HG02884 (cell line): Measurements from ENCODE around the gene TBPL2.
A peak's percentile ranks its signal among the peaks of the same experiment; 100 is the strongest.
"Not testable (repeated sequence)": the region's sequence is repeated elsewhere in the genome, so short reads cannot be mapped to it uniquely, and the experiment has no call there.

Experiments
- ATAC-seq: cut with Tn5 transposase; IDR thresholded peaks from one replicate; pipeline ENCODE4 v1.9.1; 2021; ENCODE audit warnings: mild to moderate bottlenecking, moderate library complexity; ENCODE audit not compliant: unreplicated experiment

TBPL2 gene

GRCh38 chr14:55446127-55446736, 5.8 kb upstream of the TBPL2 start:
- peak; percentile 47 for ATAC-seq

- no peak for ATAC-seq
Observed at GRCh38 chr14:55441286-55441685, 870 bp upstream of the TBPL2 start.

- no peak for ATAC-seq
Observed at GRCh38 chr14:55438066-55438683, 2.2 kb downstream of the TBPL2 start.

- no peak for ATAC-seq
Observed at GRCh38 chr14:55436931-55437330, 3.5 kb downstream of the TBPL2 start.

GRCh38 chr14:55436519-55436918, 3.9 kb downstream of the TBPL2 start:
- no peak for ATAC-seq

GRCh38 chr14:55434805-55435174, 5.6 kb downstream of the TBPL2 start:
- no peak for ATAC-seq

GRCh38 chr14:55433880-55434804, 6.3 kb downstream of the TBPL2 start:
- ATAC-seq = no peak

GRCh38 chr14:55432628-55433027, 7.8 kb downstream of the TBPL2 start:
- no peak for ATAC-seq

- peak; percentile 58 for ATAC-seq
Observed at GRCh38 chr14:55430024-55430690, 10.3 kb downstream of the TBPL2 start.

- ATAC-seq = no peak
Observed at GRCh38 chr14:55427439-55427838, 13.0 kb downstream of the TBPL2 start.

GRCh38 chr14:55426891-55427290, 13.5 kb downstream of the TBPL2 start:
- ATAC-seq = no peak

- ATAC-seq = no peak
Observed at GRCh38 chr14:55425091-55425490, 15.3 kb downstream of the TBPL2 start.

GRCh38 chr14:55423969-55424368, 16.4 kb downstream of the TBPL2 start:
- ATAC-seq = no peak

GRCh38 chr14:55422338-55422737, 18.1 kb downstream of the TBPL2 start:
- ATAC-seq = not testable (repeated sequence)

GRCh38 chr14:55419663-55420062, 20.8 kb downstream of the TBPL2 start:
- ATAC-seq = no peak

GRCh38 chr14:55418411-55418810, 22.0 kb downstream of the TBPL2 start:
- ATAC-seq = no peak

- ATAC-seq = no peak
Observed at GRCh38 chr14:55417955-55418354, 22.5 kb downstream of the TBPL2 start.

GRCh38 chr14:55416866-55417265, 23.6 kb downstream of the TBPL2 start:
- ATAC-seq = no peak

- no peak for ATAC-seq
Observed at GRCh38 chr14:55414551-55414950, 25.9 kb downstream of the TBPL2 start.

GRCh38 chr14:55412676-55413075, 27.7 kb downstream of the TBPL2 start:
- no peak for ATAC-seq
